Large intestine (tissue), 3 donors: Measurements from ENCODE around the gene CYS1. TPM values are rescaled to one million over a fixed set of nuclear protein-coding genes. Genes with fewer than 3 reads are reported as not detected.
A peak's percentile ranks its signal among the peaks of the same experiment; 100 is the strongest.

Experiments
- DNase-seq, 2 donors: peaks; one replicate each; pipeline versions ENCODE4 v3.0.0 to v3.0.0-alpha.2; 2013
- H3K27ac ChIP-seq: one replicate; pipeline ENCODE4 v1.5.1; 2013; ENCODE audit warnings: low read length
- H3K27me3 ChIP-seq: 2 replicates; pipeline ENCODE4 v1.6.1; 2013; ENCODE audit warnings: low read length; ENCODE audit not compliant: control insufficient read depth, insufficient read depth
- H3K36me3 ChIP-seq: 2 replicates; pipeline ENCODE4 v1.6.1; 2013; ENCODE audit warnings: low read length; ENCODE audit not compliant: control insufficient read depth, insufficient read depth
- H3K4me1 ChIP-seq: one replicate; pipeline ENCODE4 v1.6.1; 2013; ENCODE audit warnings: low read length; ENCODE audit not compliant: control insufficient read depth, insufficient read depth
- H3K4me3 ChIP-seq: one replicate; pipeline ENCODE4 v1.5.1; 2013; ENCODE audit warnings: low read length
- H3K9me3 ChIP-seq: one replicate; pipeline ENCODE4 v1.6.1; 2013; ENCODE audit warnings: mild to moderate bottlenecking, low read depth, low read length, moderate library complexity; ENCODE audit not compliant: control insufficient read depth
- WGBS: methylation state at CpG from one replicate; pipeline ENCODE4 v1.1.5; 2013; ENCODE audit warnings: low lambda C conversion rate; ENCODE audit not compliant: insufficient coverage; 5-methylcytosine and 5-hydroxymethylcytosine counted together
- polyA plus RNA-seq: library from polyadenylated mRNA; unstranded; fragments of 120-200 nt; gene quantifications from one replicate; pipeline ENCODE4 v1.2.1, GENCODE V29; 2013

The CYS1 gene
- polyA plus RNA-seq, 1 donor = 22.1 TPM

- Histone ChIP-seq H3K27ac (no peak overlapping the region), H3K27me3 (no peaks in the 10 kb centered on the region), H3K4me1 (peaks cover 16% of the 10 kb centered on the region), H3K4me3 (no peak overlapping the region), H3K36me3 (peaks cover 19% of the 10 kb centered on the region), H3K9me3 (peaks cover 2% of the 10 kb centered on the region)
- no peak for DNase-seq
- no CpG with 5 or more reads among the region's 9 CpGs for WGBS
Measured at GRCh38 chr2:10061221-10061925, 18.8 kb downstream of the CYS1 start.

- Histone ChIP-seq H3K9me3 (peaks cover 2% of the 10 kb centered on the region), H3K4me3 (no peak overlapping the region), H3K36me3 (peaks cover 12% of the 10 kb centered on the region), H3K27me3 (no peaks in the 10 kb centered on the region), H3K27ac (no peak overlapping the region), H3K4me1 (peaks cover 16% of the 10 kb centered on the region)
- no peak for DNase-seq
- 80% methylated on average over 1 of the region's 20 CpGs for WGBS
Measured at GRCh38 chr2:10059552-10060335, 20.5 kb downstream of the CYS1 start.

GRCh38 chr2:10059016-10059351 is 21.2 kb downstream of the CYS1 start:
- Histone ChIP-seq H3K9me3 (peaks cover 2% of the 10 kb centered on the region), H3K4me1 (peaks cover 16% of the 10 kb centered on the region), H3K27me3 (no peaks in the 10 kb centered on the region), H3K36me3 (peaks cover 13% of the 10 kb centered on the region), H3K4me3 (no peak overlapping the region), H3K27ac (no peak overlapping the region)
- WGBS = no CpG with 5 or more reads among the region's 17 CpGs
- DNase-seq = no peak

- Histone ChIP-seq H3K27ac (peak overlapping the region; percentile 64), H3K4me3 (no peak overlapping the region), H3K27me3 (no peaks in the 10 kb centered on the region), H3K36me3 (peaks cover 15% of the 10 kb centered on the region), H3K4me1 (peaks cover 16% of the 10 kb centered on the region), H3K9me3 (peaks cover 2% of the 10 kb centered on the region)
- no peak for DNase-seq
- no CpG with 5 or more reads among the region's 39 CpGs for WGBS
Measured at GRCh38 chr2:10058251-10059015, 21.8 kb downstream of the CYS1 start.

GRCh38 chr2:10057231-10058107 is 22.7 kb downstream of the CYS1 start:
- peaks cover 16% of the 10 kb centered on the region for H3K4me1 ChIP-seq
- H3K27ac ChIP-seq = peak overlapping the region; percentile 64
- peaks cover 2% of the 10 kb centered on the region for H3K9me3 ChIP-seq
- no peaks in the 10 kb centered on the region for H3K27me3 ChIP-seq
- H3K4me3 ChIP-seq = peak overlapping the region; percentile 30
- H3K36me3 ChIP-seq = peaks cover 21% of the 10 kb centered on the region
- WGBS = no CpG with 5 or more reads among the region's 28 CpGs
- DNase-seq = peak; percentile 57 to 81

GRCh38 chr2:10056439-10056838 is 23.8 kb downstream of the CYS1 start:
- DNase-seq = no peak
- peaks cover 16% of the 10 kb centered on the region for H3K4me1 ChIP-seq
- H3K4me3 ChIP-seq = no peak overlapping the region
- H3K27me3 ChIP-seq = no peaks in the 10 kb centered on the region
- WGBS = 80% methylated on average over 4 of the region's 11 CpGs
- peaks cover 30% of the 10 kb centered on the region for H3K36me3 ChIP-seq
- peaks cover 2% of the 10 kb centered on the region for H3K9me3 ChIP-seq
- H3K27ac ChIP-seq = no peak overlapping the region

GRCh38 chr2:10054976-10055375 is 25.2 kb downstream of the CYS1 start:
- Histone ChIP-seq H3K4me1 (peaks cover 19% of the 10 kb centered on the region), H3K36me3 (peaks cover 30% of the 10 kb centered on the region), H3K4me3 (no peak overlapping the region), H3K27me3 (no peaks in the 10 kb centered on the region), H3K27ac (no peak overlapping the region), H3K9me3 (peaks cover 2% of the 10 kb centered on the region)
- no CpG with 5 or more reads among the region's 7 CpGs for WGBS
- DNase-seq = no peak

- H3K27me3 ChIP-seq = no peaks in the 10 kb centered on the region
- no peak overlapping the region for H3K27ac ChIP-seq
- H3K4me1 ChIP-seq = peaks cover 21% of the 10 kb centered on the region
- no peak overlapping the region for H3K4me3 ChIP-seq
- DNase-seq = no peak
- H3K9me3 ChIP-seq = peaks cover 2% of the 10 kb centered on the region
- peaks cover 32% of the 10 kb centered on the region for H3K36me3 ChIP-seq
- 60% methylated on average over 1 of the region's 7 CpGs for WGBS
Measured at GRCh38 chr2:10054424-10054823, 25.8 kb downstream of the CYS1 start.

GRCh38 chr2:10053351-10053750 is 26.9 kb downstream of the CYS1 start:
- no peak for DNase-seq
- Histone ChIP-seq H3K4me1 (peaks cover 21% of the 10 kb centered on the region), H3K27ac (no peak overlapping the region)

More at GRCh38 chr2:10053351-10053750, 26.9 kb downstream of the CYS1 start:
- H3K9me3 ChIP-seq = peaks cover under 1% of the 10 kb centered on the region
- no CpG with 5 or more reads among the region's 4 CpGs for WGBS
- no peaks in the 10 kb centered on the region for H3K27me3 ChIP-seq
- H3K36me3 ChIP-seq = peaks cover 38% of the 10 kb centered on the region
- H3K4me3 ChIP-seq = no peak overlapping the region
